ENCODE data around the gene PDE9A. TPM values are rescaled to one million over a fixed set of nuclear protein-coding genes. Genes with fewer than 3 reads are reported as not detected.
A peak's percentile ranks its signal among the peaks of the same experiment; 100 is the strongest.

Gene PDE9A
- total RNA-seq, 1 experiment from 2014 or later = 44.8 TPM

DNA sequence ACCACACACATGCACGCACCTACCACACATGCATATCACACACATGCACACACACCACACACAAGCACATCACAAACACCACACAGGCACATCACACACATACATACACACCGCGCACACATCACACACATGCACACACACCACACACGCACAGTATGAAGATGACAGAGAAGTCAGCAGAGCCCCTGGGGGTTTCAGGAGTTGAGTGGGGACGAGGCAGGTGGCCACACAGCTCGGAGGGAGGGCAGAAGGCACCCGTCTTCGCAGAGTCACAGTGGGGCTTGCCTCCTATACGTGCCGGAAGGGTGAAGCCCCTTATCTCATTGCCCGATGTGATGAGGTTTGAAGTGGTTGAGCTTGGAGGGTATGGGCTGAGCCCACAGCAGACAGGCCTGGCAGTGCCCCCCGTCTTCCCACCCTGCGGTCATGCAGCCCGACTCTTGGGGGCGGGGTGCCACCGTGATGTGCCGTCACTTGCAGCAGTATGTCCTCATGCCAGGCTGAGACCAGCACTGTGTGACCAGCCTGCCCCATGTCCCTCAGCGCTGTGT, 9.9 kb downstream of the PDE9A start:
- Mint-ChIP-seq H3K27me3 (ENCODE audit: low read depth) (no peaks in the 10 kb centered on the region), H3K27ac (no peak overlapping the region)
- POLR2A ChIA-PET = no interaction called here

DNA sequence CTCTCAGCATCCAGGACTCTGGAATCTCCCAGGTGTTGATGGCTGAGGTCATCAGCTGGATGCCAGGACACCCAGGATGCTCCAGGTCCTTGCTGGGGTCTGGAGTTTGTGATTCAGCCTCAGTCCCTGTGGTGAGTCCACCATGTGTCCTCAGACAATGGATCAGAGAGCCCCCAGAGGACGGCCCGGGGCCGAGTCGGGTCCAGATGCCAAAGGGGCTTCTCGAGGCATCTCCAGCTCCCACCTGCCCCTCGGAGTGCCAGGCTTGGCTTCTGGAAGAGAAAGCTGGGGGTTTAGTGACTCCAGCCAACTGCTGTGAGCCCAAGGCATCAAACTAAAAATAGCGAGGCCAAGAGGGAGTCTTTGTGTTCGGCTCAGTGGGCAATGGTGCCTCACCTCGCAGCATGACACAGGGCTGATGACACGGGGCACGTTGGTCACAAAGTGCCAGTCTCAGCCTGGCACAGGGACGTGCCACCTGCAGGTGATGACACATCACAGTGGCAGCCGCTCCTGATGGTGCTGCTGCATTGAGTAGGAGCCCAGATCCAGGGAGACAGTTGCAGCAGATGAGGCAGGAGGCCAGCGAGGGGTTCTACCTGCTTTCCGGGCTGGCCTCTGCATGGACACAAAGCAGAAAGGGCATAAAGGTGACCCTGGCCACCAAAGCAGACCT, 10.6 kb downstream of the PDE9A start:
- no peaks in the 10 kb centered on the region for H3K27me3 Mint-ChIP-seq (ENCODE audit: low read depth)
- no peak overlapping the region for H3K27ac Mint-ChIP-seq
- peaks cover 41% of the 10 kb centered on the region for H3K4me1 Mint-ChIP-seq
- CTCF ChIA-PET = interaction anchor here (1.2 kb wide), 1 partner anchor 9 kb away, joined by 3 read pairs; no protein-coding TSS in a partner anchor
- POLR2A ChIA-PET = no interaction called here
- peaks cover 15% of the 10 kb centered on the region for H3K36me3 Mint-ChIP-seq
- TF ChIP-seq NR1H2 (CRISPR knock-in tag; IDR thresholded peaks at IDR 0.05) (no peak), ZNF416 (CRISPR knock-in tag; IDR thresholded peaks at IDR 0.05) (no peak), MYBL2 (CRISPR knock-in tag; IDR thresholded peaks at IDR 0.05) (no peak), GABPB1 (CRISPR knock-in tag; IDR thresholded peaks at IDR 0.05) (no peak), NR2C2 (CRISPR knock-in tag; IDR thresholded peaks at IDR 0.05) (no peak), TEAD4 (CRISPR knock-in tag; IDR thresholded peaks at IDR 0.05) (no peak), NFYB (CRISPR knock-in tag; conservative IDR thresholded peaks at IDR 0.05; ENCODE audit: low read depth) (no peak)
- TF ChIP-seq, protein P1, sequence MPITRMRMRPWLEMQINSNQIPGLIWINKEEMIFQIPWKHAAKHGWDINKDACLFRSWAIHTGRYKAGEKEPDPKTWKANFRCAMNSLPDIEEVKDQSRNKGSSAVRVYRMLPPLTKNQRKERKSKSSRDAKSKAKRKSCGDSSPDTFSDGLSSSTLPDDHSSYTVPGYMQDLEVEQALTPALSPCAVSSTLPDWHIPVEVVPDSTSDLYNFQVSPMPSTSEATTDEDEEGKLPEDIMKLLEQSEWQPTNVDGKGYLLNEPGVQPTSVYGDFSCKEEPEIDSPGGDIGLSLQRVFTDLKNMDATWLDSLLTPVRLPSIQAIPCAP (CRISPR knock-in tag; IDR thresholded peaks at IDR 0.05) = no peak
- TF ChIP-seq, protein P2, sequence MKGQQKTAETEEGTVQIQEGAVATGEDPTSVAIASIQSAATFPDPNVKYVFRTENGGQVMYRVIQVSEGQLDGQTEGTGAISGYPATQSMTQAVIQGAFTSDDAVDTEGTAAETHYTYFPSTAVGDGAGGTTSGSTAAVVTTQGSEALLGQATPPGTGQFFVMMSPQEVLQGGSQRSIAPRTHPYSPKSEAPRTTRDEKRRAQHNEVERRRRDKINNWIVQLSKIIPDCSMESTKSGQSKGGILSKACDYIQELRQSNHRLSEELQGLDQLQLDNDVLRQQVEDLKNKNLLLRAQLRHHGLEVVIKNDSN (CRISPR knock-in tag; IDR thresholded peaks at IDR 0.05) = no peak
- TF ChIP-seq, protein P3, sequence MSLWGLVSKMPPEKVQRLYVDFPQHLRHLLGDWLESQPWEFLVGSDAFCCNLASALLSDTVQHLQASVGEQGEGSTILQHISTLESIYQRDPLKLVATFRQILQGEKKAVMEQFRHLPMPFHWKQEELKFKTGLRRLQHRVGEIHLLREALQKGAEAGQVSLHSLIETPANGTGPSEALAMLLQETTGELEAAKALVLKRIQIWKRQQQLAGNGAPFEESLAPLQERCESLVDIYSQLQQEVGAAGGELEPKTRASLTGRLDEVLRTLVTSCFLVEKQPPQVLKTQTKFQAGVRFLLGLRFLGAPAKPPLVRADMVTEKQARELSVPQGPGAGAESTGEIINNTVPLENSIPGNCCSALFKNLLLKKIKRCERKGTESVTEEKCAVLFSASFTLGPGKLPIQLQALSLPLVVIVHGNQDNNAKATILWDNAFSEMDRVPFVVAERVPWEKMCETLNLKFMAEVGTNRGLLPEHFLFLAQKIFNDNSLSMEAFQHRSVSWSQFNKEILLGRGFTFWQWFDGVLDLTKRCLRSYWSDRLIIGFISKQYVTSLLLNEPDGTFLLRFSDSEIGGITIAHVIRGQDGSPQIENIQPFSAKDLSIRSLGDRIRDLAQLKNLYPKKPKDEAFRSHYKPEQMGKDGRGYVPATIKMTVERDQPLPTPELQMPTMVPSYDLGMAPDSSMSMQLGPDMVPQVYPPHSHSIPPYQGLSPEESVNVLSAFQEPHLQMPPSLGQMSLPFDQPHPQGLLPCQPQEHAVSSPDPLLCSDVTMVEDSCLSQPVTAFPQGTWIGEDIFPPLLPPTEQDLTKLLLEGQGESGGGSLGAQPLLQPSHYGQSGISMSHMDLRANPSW (CRISPR knock-in tag; conservative IDR thresholded peaks at IDR 0.05; ENCODE audit: low read depth) = no peak
- TF ChIP-seq, protein P4, sequence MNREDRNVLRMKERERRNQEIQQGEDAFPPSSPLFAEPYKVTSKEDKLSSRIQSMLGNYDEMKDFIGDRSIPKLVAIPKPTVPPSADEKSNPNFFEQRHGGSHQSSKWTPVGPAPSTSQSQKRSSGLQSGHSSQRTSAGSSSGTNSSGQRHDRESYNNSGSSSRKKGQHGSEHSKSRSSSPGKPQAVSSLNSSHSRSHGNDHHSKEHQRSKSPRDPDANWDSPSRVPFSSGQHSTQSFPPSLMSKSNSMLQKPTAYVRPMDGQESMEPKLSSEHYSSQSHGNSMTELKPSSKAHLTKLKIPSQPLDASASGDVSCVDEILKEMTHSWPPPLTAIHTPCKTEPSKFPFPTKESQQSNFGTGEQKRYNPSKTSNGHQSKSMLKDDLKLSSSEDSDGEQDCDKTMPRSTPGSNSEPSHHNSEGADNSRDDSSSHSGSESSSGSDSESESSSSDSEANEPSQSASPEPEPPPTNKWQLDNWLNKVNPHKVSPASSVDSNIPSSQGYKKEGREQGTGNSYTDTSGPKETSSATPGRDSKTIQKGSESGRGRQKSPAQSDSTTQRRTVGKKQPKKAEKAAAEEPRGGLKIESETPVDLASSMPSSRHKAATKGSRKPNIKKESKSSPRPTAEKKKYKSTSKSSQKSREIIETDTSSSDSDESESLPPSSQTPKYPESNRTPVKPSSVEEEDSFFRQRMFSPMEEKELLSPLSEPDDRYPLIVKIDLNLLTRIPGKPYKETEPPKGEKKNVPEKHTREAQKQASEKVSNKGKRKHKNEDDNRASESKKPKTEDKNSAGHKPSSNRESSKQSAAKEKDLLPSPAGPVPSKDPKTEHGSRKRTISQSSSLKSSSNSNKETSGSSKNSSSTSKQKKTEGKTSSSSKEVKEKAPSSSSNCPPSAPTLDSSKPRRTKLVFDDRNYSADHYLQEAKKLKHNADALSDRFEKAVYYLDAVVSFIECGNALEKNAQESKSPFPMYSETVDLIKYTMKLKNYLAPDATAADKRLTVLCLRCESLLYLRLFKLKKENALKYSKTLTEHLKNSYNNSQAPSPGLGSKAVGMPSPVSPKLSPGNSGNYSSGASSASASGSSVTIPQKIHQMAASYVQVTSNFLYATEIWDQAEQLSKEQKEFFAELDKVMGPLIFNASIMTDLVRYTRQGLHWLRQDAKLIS (CRISPR knock-in tag; IDR thresholded peaks at IDR 0.05; ENCODE audit: borderline replicate concordance) = no peak
- H3K4me3 Mint-ChIP-seq = no peak overlapping the region
- DNase-seq (ENCODE audit: low spot score) (no peak), ATAC-seq (no peak)
- no peaks in the 10 kb centered on the region for H3K9me3 Mint-ChIP-seq

More for the DNA sequence above, 9.9 kb downstream of the PDE9A start:
- DNase-seq (ENCODE audit: low spot score) (no peak), ATAC-seq (no peak)
- CTCF ChIA-PET = interaction anchor here (1.2 kb wide), 1 partner anchor 9 kb away, joined by 3 read pairs; no protein-coding TSS in a partner anchor
- Mint-ChIP-seq H3K4me3 (no peak overlapping the region), H3K9me3 (no peaks in the 10 kb centered on the region), H3K36me3 (peaks cover 15% of the 10 kb centered on the region), H3K4me1 (peaks cover 39% of the 10 kb centered on the region)
- TF ChIP-seq RORB (CRISPR knock-in tag; IDR thresholded peaks at IDR 0.05) (no peak), ESRRA (CRISPR knock-in tag; IDR thresholded peaks at IDR 0.05; ENCODE audit: borderline replicate concordance) (no peak), ZNF263 (CRISPR knock-in tag; IDR thresholded peaks at IDR 0.05; ENCODE audit: low read depth) (no peak), FOXP1 (CRISPR knock-in tag; IDR thresholded peaks at IDR 0.05; ENCODE audit: borderline replicate concordance) (0 out of 2 replicates have a peak, but pooled peaks have one; percentile 49), IRF2 (CRISPR knock-in tag; IDR thresholded peaks at IDR 0.05; ENCODE audit: borderline replicate concordance, low read depth) (no peak), ZNF423 (CRISPR knock-in tag; IDR thresholded peaks at IDR 0.05) (no peak)
- TF ChIP-seq, protein P5, sequence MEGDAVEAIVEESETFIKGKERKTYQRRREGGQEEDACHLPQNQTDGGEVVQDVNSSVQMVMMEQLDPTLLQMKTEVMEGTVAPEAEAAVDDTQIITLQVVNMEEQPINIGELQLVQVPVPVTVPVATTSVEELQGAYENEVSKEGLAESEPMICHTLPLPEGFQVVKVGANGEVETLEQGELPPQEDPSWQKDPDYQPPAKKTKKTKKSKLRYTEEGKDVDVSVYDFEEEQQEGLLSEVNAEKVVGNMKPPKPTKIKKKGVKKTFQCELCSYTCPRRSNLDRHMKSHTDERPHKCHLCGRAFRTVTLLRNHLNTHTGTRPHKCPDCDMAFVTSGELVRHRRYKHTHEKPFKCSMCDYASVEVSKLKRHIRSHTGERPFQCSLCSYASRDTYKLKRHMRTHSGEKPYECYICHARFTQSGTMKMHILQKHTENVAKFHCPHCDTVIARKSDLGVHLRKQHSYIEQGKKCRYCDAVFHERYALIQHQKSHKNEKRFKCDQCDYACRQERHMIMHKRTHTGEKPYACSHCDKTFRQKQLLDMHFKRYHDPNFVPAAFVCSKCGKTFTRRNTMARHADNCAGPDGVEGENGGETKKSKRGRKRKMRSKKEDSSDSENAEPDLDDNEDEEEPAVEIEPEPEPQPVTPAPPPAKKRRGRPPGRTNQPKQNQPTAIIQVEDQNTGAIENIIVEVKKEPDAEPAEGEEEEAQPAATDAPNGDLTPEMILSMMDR (IDR thresholded peaks at IDR 0.05) = no peak
- TF ChIP-seq, protein P6, sequence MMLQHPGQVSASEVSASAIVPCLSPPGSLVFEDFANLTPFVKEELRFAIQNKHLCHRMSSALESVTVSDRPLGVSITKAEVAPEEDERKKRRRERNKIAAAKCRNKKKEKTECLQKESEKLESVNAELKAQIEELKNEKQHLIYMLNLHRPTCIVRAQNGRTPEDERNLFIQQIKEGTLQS (CRISPR knock-in tag; conservative IDR thresholded peaks at IDR 0.05) = no peak
- TF ChIP-seq, protein P7, sequence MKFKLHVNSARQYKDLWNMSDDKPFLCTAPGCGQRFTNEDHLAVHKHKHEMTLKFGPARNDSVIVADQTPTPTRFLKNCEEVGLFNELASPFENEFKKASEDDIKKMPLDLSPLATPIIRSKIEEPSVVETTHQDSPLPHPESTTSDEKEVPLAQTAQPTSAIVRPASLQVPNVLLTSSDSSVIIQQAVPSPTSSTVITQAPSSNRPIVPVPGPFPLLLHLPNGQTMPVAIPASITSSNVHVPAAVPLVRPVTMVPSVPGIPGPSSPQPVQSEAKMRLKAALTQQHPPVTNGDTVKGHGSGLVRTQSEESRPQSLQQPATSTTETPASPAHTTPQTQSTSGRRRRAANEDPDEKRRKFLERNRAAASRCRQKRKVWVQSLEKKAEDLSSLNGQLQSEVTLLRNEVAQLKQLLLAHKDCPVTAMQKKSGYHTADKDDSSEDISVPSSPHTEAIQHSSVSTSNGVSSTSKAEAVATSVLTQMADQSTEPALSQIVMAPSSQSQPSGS (CRISPR knock-in tag; IDR thresholded peaks at IDR 0.05; ENCODE audit: borderline replicate concordance, low read depth) = no peak

All from WTC11 (cell line).